Heart left ventricle (tissue), 16 donors: ENCODE data around the gene ALDOC. TPM values are rescaled to one million over a fixed set of nuclear protein-coding genes. Genes with fewer than 3 reads are reported as not detected.
A peak's percentile ranks its signal among the peaks of the same experiment; 100 is the strongest.

Source experiments
- ATAC-seq, 4 donors: fragments of 200-7000 bp; cut with Tn5 transposase; one replicate each; pipeline ENCODE4 v1.9.1; 2020 to 2022; ENCODE audit warnings: moderate library complexity in 4 of 4, mild to moderate bottlenecking in 3 of 4, moderate number of reproducible peaks in 1 of 4
- DNase-seq, 5 donors: peaks; one replicate each; pipeline ENCODE4 v3.0.0-alpha.2; 2020
- H3K27ac ChIP-seq, 12 donors: fragments of 200-600 bp; sonication (generic) in 4 of 12; one replicate each; pipeline versions ENCODE4 v1.5.0 to v1.8.0; 2016 to 2022; ENCODE audit warnings: mild to moderate bottlenecking in 2 of 12
- H3K27me3 ChIP-seq, 9 donors: fragments of 200-600 bp; sonication (generic) in 2 of 9; one replicate each; pipeline versions ENCODE4 v1.5.1 to v1.8.0; 2016 to 2022; ENCODE audit warnings: mild to moderate bottlenecking in 3 of 9
- H3K36me3 ChIP-seq, 9 donors: fragments of 200-600 bp; sonication (generic) in 2 of 9; one replicate each; pipeline versions ENCODE4 v1.5.0 to v1.8.0; 2018 to 2022; ENCODE audit warnings: mild to moderate bottlenecking in 2 of 9
- H3K4me1 ChIP-seq, 12 donors: fragments of 200-600 bp; sonication (generic) in 4 of 12; one replicate each; pipeline versions ENCODE4 v1.5.0 to v1.8.0; 2016 to 2022; ENCODE audit warnings: mild to moderate bottlenecking in 3 of 12
- H3K4me3 ChIP-seq, 12 donors: fragments of 200-600 bp; sonication (generic) in 4 of 12; one replicate each; pipeline versions ENCODE4 v1.5.0 to v1.8.0; 2017 to 2022; ENCODE audit warnings: mild to moderate bottlenecking in 9 of 12, moderate library complexity in 4 of 12
- H3K9me3 ChIP-seq, 12 donors: fragments of 200-600 bp; sonication (generic) in 4 of 12; one replicate each; pipeline versions ENCODE4 v1.5.0 to v1.8.0; 2016 to 2022; ENCODE audit warnings: mild to moderate bottlenecking in 1 of 12
- POLR2A ChIP-seq, 2 donors: fragments of 450-650 bp; IDR thresholded peaks; one replicate each; pipeline ENCODE4 v1.6.1; 2017; ENCODE audit warnings: antibody characterized with exemption in 2 of 2, mild to moderate bottlenecking in 2 of 2, moderate library complexity in 2 of 2
- WGBS, 4 donors: extraction: QIAGEN DNeasy Blood & Tissue Kit in 2 of 4; methylation state at CpG; one replicate each; pipeline versions ENCODE4 v1.1.5 to v1.1.7; 2013 to 2018; 5-methylcytosine and 5-hydroxymethylcytosine counted together
- intact Hi-C, 10 donors: fragments of 100-400 bp; cut with DNase I; formaldehyde crosslinking; loops; one replicate each; pipeline versions ENCODE4 v1.11.1 to v1.14.2; 2022
- polyA plus RNA-seq, 2 donors: library from polyadenylated mRNA; stranded (reverse); fragments of 200-250 nt; gene quantifications; one replicate each; pipeline ENCODE4 v1.2.3, GENCODE V29; 2013
- total RNA-seq, 9 donors: library from RNA; depleted of rRNA in 2 of 9; stranded (reverse); fragments of >200 nt in 2 of 9; fragmentation: NEBNext Ultra II Directional in 3 of 9; extraction: Animal tissue kit (Norgen Biotek cat#: 25700) in 3 of 9; gene quantifications; one replicate each; pipeline versions ENCODE4 v1.1.0 to v1.2.4, GENCODE V29; 2016 to 2023
- TF ChIP-seq, protein P1 (sequence below), 12 donors: fragments of 200-600 bp; sonication (generic) in 4 of 12; IDR thresholded peaks; one replicate each; pipeline versions ENCODE4 v1.5.0 to v1.8.0; 2018 to 2022; ENCODE audit warnings: antibody characterized with exemption in 12 of 12, mild to moderate bottlenecking in 5 of 12
- donor health status: ischemic (EF 13 %, LVEDD 7.1; RV severe dilation, severe dysfunction).
- donor health status: healthy with polysubstance abuse.
- donor health status: DM: no; HTN: yes; CAD: no.
- donor health status: DM: no; HTN: no; CAD: no.
- donor health status: ischemic (EF 25% LVEDD 6.9; RV normal size, moderate dysfunction).
- donor health status: ischemic (EF 25% LVEDD 5.7; RV mildly dilated, moderate dysfunction).
- donor health status: healthy.
- donor health status: DM: yes; HTN: yes; CAD: no.
- donor health status: ischemic (EF 35%, LVEDD 5.7; RV mildly dilated, moderate dysfunction).
- donor health status: nonischemic (EF 11% LVEDD 7.7; RV severe dilation, severe dysfunction).
- donor health status: DM: yes; HTN: yes; CAD: no.
- donor health status: PGD.
- donor health status: ischemic (EF 29% LVEDD 5.4; RV normal size, mild dysfunction).
- donor health status: nonischemic (EF 23%, LVEDD 6.1; RV moderate dilation, normal function).

ALDOC gene
- total and polyA plus RNA-seq, 11 donors: 154 to 677 (median 221) TPM

DNA sequence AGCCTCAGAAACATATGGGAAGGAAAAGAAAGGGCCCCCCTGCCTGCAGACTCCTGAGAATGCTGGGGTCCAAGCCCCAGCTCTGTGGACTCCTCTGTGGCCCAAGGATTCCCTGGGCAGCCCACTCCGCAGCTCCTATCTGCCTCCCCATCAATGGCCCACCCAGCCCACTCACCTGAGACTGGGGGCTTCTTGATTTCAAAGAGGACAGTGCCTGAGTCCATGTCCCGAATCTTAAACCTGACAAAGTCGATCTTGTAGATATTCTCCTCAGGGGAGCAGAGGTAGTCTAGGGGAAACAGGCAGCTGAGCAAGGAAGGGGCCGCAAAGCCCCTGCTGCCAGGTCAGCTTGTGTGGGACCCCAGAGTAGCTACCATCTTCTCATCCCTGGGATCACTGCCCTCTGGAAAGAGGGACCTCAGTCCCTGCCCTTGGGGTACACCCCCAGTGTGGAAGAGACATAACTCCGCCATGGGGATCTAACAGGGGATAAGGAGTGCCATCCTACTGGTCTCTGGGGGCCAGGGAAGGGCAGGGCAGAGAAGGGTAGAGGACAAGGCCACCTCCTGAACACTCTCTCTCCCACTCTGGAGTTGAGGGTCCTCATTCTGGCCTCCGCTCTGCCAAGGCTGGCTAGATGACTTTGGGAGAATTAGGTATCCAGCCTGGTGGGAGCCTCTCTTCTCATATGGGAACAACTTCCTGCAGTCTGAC lies 28.1 kb downstream of the ALDOC start:
- peak in 1 of 5 donors; percentile 14 for DNase-seq
- intact Hi-C loops: loop anchor here in 7 of 10 donors (1.0 to 10.0 kb wide), 6 partner anchors 26 to 66 kb away; partner anchors contain the start of gene RSKR (in 4 of the 7)
- WGBS, 4 donors: 82 to 94% (median 89%) methylated on average over 5 to 6 of the region's 6 CpGs
- no peaks in the 10 kb centered on the region for H3K27me3 ChIP-seq
- peaks cover 0 to 17% (median 10%) of the 10 kb centered on the region in 9 donors for H3K36me3 ChIP-seq
- H3K9me3 ChIP-seq: no peaks in the 10 kb centered on the region
- peaks cover 0 to 50% (median 15%) of the 10 kb centered on the region in 12 donors for H3K4me1 ChIP-seq
- no peak for TF ChIP-seq POLR2A (IDR thresholded peaks at IDR 0.05)
- TF ChIP-seq, protein P1, sequence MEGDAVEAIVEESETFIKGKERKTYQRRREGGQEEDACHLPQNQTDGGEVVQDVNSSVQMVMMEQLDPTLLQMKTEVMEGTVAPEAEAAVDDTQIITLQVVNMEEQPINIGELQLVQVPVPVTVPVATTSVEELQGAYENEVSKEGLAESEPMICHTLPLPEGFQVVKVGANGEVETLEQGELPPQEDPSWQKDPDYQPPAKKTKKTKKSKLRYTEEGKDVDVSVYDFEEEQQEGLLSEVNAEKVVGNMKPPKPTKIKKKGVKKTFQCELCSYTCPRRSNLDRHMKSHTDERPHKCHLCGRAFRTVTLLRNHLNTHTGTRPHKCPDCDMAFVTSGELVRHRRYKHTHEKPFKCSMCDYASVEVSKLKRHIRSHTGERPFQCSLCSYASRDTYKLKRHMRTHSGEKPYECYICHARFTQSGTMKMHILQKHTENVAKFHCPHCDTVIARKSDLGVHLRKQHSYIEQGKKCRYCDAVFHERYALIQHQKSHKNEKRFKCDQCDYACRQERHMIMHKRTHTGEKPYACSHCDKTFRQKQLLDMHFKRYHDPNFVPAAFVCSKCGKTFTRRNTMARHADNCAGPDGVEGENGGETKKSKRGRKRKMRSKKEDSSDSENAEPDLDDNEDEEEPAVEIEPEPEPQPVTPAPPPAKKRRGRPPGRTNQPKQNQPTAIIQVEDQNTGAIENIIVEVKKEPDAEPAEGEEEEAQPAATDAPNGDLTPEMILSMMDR (IDR thresholded peaks at IDR 0.05): peak in 1 of 12 donors; percentile 4
- peak overlapping the region in 1 of 12 donors; percentile 84 for H3K27ac ChIP-seq
- no peak for ATAC-seq
- H3K4me3 ChIP-seq: no peak overlapping the region

DNA sequence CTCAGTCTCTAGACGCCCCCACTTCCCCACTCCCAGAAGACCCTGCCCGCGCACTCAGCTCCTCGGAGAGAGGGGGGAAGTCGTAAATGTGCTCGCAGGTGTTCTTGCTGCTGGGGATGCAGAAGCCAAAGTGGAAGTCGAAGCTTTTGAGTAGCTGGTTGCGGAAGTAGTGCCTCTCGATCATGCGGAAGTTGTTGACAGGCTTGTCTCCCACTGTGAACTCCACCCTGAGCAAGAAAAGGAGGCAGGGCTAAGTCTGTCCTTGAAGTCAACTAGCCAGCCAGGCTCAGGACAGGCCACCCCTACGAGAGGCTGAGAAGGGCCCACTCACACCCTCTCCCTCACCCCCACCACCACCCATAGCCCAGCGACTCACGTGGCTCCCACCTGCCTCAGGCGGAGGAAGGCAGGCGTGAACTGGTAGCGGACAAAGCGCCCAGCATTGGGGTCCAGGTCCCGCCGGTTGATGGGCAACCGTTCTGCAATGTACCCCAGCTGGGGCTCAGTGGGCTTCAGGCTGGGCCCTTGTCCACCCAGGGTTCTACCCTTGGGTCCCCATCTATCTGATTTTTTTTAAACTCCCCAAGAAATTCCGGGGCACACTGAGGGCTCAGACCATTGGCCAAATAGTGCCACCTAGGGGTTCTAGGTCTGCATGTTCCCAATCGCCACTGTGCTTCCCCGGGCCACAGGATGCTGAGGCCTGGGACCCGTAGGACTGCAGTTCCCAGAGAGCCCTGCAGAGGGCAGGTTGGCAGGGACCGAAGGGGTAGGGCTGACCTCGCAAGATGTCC lies 28.9 kb downstream of the ALDOC start:
- Histone ChIP-seq H3K27ac (peak overlapping the region in 1 of 12 donors; percentile 84), H3K9me3 (no peaks in the 10 kb centered on the region), H3K4me1 (peaks cover 0 to 47% (median 11%) of the 10 kb centered on the region in 12 donors), H3K36me3 (peaks cover 0 to 12% (median 6%) of the 10 kb centered on the region in 9 donors), H3K4me3 (peak overlapping the region in 1 of 12 donors; percentile 17), H3K27me3 (no peaks in the 10 kb centered on the region)
- WGBS, 4 donors: 71 to 85% (median 73%) methylated on average over 24 to 26 of the region's 26 CpGs
- intact Hi-C loops: loop anchor here in 7 of 10 donors (1.0 to 10.0 kb wide), 6 partner anchors 27 to 67 kb away; partner anchors contain the start of gene RSKR (in 4 of the 7)
- ATAC-seq (peak; percentile 59 to 73 (median 66)), DNase-seq (peak; percentile 70 to 86 (median 76))
- TF ChIP-seq, protein P1 (IDR thresholded peaks at IDR 0.05): peak; percentile 76 to 94 (median 84)
- no peak for TF ChIP-seq POLR2A (IDR thresholded peaks at IDR 0.05)

DNA sequence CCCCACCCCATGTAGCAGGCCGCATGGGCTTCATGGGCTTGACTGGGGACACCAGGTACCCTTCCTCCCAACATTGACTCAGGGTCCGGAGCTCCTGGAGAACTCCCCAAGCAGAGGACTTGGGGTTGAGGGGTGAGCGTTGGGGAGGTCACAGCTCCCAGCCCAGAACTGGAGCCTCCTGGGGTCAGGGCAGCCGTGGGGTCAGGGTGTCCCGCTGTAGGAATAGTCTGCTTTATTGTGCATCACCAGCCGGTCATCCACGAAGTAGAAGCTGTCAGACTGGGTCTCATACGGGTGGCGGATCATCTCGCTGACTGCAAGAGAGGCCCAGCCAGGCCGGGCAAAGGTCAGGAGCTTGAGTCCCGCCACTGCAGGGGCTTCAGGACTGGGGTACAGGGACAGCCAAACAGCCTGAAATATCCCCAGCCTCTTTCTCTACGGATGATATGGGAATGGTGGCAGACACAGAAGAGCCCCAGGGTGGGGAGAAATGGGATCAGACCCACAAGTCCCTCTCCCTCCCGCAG lies 29.5 kb downstream of the ALDOC start:
- intact Hi-C loops: loop anchor here in 5 of 10 donors (5.0 to 10.0 kb wide), 3 partner anchors 55 to 68 kb away; partner anchors contain the start of gene RSKR (in 4 of the 5)
- TF ChIP-seq, protein P1 (IDR thresholded peaks at IDR 0.05): no peak
- no peak for TF ChIP-seq POLR2A (IDR thresholded peaks at IDR 0.05)
- peak in 1 of 5 donors; percentile 52 for DNase-seq
- Histone ChIP-seq H3K36me3 (peaks cover 0 to 12% (median 6%) of the 10 kb centered on the region in 9 donors), H3K4me3 (no peak overlapping the region), H3K9me3 (no peaks in the 10 kb centered on the region), H3K27me3 (no peaks in the 10 kb centered on the region), H3K4me1 (peaks cover 0 to 43% (median 9%) of the 10 kb centered on the region in 12 donors), H3K27ac (peak overlapping the region in 1 of 12 donors; percentile 84)
- ATAC-seq: no peak
- 92 to 94% (median 93%) methylated on average over 12 to 14 of the region's 14 CpGs for WGBS, 4 donors
